Fibroblast of lung (primary cell): Measurements from ENCODE around the gene MATK. TPM values are rescaled to one million over a fixed set of nuclear protein-coding genes. Genes with fewer than 3 reads are reported as not detected.
"Not testable (repeated sequence)": the region's sequence is repeated elsewhere in the genome, so short reads cannot be mapped to it uniquely, and the experiment has no call there.

Source experiments
- DNase-seq, 2 donors: peaks; one replicate each; pipeline versions ENCODE4 v3.0.0 to v3.0.0-alpha.2; 2010; ENCODE audit warnings: low read depth in 2 of 2
- H2AFZ ChIP-seq: 2 replicates; pipeline ENCODE4 v1.5.1; 2012; ENCODE audit warnings: low read length, control low read depth, inconsistent platforms
- H3K27ac ChIP-seq: 2 replicates; pipeline ENCODE4 v1.5.1; 2011; ENCODE audit warnings: low read length, control low read depth; ENCODE audit not compliant: insufficient read depth
- H3K27me3 ChIP-seq: 2 replicates; pipeline ENCODE4 v1.5.1; 2011; ENCODE audit warnings: mild to moderate bottlenecking, low read length; ENCODE audit not compliant: control insufficient read depth, insufficient read depth
- H3K36me3 ChIP-seq: 2 replicates; pipeline ENCODE4 v1.5.1; 2011; ENCODE audit warnings: low read length; ENCODE audit not compliant: control insufficient read depth, insufficient read depth
- H3K4me1 ChIP-seq: 2 replicates; pipeline ENCODE4 v1.5.1; 2011; ENCODE audit warnings: low read length; ENCODE audit not compliant: control insufficient read depth, insufficient read depth; ENCODE audit errors: extremely low read depth
- H3K4me2 ChIP-seq: 2 replicates; pipeline ENCODE4 v1.5.1; 2011; ENCODE audit warnings: low read length, control low read depth; ENCODE audit not compliant: insufficient read depth; ENCODE audit errors: extremely low read depth
- H3K4me3 ChIP-seq, 4 experiments: fragments of 200-600 bp in 1 of 4; sonication (generic) in 1 of 4; replicated peaks in 1 of 4; 2 replicates each; pipeline ENCODE4 v1.5.1; 2011 to 2016; ENCODE audit warnings: low read length in 4 of 4, low read depth in 3 of 4, mild to moderate bottlenecking in 3 of 4, control low read depth in 2 of 4, inconsistent platforms in 1 of 4, mixed read lengths in 1 of 4; ENCODE audit not compliant: insufficient read depth in 1 of 4; ENCODE audit errors: control extremely low read depth in 1 of 4
- H3K79me2 ChIP-seq: 2 replicates; pipeline ENCODE4 v1.5.1; 2012; ENCODE audit warnings: mild to moderate bottlenecking, low read length, inconsistent platforms; ENCODE audit not compliant: control insufficient read depth, insufficient read depth
- H3K9ac ChIP-seq: 2 replicates; pipeline ENCODE4 v1.5.1; 2011; ENCODE audit warnings: mild to moderate bottlenecking, low read length, control low read depth; ENCODE audit not compliant: insufficient read depth
- H3K9me3 ChIP-seq: 2 replicates; pipeline ENCODE4 v1.5.1; 2012; ENCODE audit warnings: low read depth, low read length; ENCODE audit not compliant: control insufficient read depth, insufficient read depth
- H4K20me1 ChIP-seq: 2 replicates; pipeline ENCODE4 v1.5.1; 2011; ENCODE audit warnings: low read length; ENCODE audit not compliant: control insufficient read depth, insufficient read depth; ENCODE audit errors: extremely low read depth
- EZH2 ChIP-seq: IDR thresholded peaks from 2 replicates; pipeline ENCODE4 v1.5.1; 2012; ENCODE audit warnings: low read length, control low read depth, mild to moderate bottlenecking; ENCODE audit errors: missing control alignments
- polyA plus RNA-seq, 2 donors: library from polyadenylated mRNA; depleted of rRNA in 1 of 2; stranded (reverse) in 1 of 2; unstranded in 1 of 2; fragments of >200 nt; gene quantifications; 2 replicates each; pipeline ENCODE4 v1.2.1, GENCODE V29; 2011 to 2012; ENCODE audit warnings: missing spikeins in 1 of 2
- total RNA-seq: library from RNA; depleted of rRNA; stranded (reverse); fragments of >200 nt; gene quantifications from 2 replicates; pipeline ENCODE4 v1.2.1, GENCODE V29; 2014
- TF ChIP-seq, protein P1 (sequence below), 2 donors: IDR thresholded peaks in 1 of 2; conservative IDR thresholded peaks in 1 of 2; 1 replicate in 1 of 2; 2 replicates in 1 of 2; pipeline ENCODE4 v1.5.1; 2011 to 2012; ENCODE audit warnings: low read length in 2 of 2, control low read depth in 1 of 2, inconsistent platforms in 1 of 2, low read depth in 1 of 2, mild to moderate bottlenecking in 1 of 2

The MATK gene
- total and polyA plus RNA-seq, 2 donors (not counting 1 experiment from before 2014, with no cell fraction given) = under 0.01 TPM; not detected in 1

DNA sequence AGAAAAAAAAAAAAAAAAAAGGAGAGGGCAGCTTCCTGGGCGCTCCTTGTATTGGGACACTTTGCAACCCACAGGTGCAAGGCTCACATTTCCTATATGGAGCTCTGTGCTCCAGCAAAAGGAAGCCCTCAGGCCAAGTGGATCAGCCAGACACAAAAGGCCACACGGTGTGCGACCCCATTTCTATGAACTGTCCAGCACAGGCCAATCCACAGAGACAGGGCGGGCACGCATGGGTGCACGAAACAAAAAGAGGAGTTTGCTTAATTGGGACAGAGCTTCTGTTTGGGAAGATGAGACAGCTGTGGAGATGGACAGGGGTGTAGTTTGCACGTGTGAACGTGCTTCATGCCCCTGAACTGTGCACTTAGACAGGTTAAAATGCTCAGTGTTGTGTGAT is 31.6 kb upstream of the MATK start:
- DNase-seq = no peak
- Histone ChIP-seq H3K4me2 (no peak overlapping the region), H3K79me2 (no peaks in the 10 kb centered on the region), H3K27ac (no peak overlapping the region), H3K36me3 (no peaks in the 10 kb centered on the region), H4K20me1 (no peaks in the 10 kb centered on the region), H3K4me1 (no peaks in the 10 kb centered on the region), H3K9ac (no peak overlapping the region), H2AFZ (no peak overlapping the region), H3K27me3 (no peaks in the 10 kb centered on the region), H3K4me3 (no peak overlapping the region), H3K9me3 (no peaks in the 10 kb centered on the region)
- TF ChIP-seq EZH2 = no peak
- TF ChIP-seq, protein P1, sequence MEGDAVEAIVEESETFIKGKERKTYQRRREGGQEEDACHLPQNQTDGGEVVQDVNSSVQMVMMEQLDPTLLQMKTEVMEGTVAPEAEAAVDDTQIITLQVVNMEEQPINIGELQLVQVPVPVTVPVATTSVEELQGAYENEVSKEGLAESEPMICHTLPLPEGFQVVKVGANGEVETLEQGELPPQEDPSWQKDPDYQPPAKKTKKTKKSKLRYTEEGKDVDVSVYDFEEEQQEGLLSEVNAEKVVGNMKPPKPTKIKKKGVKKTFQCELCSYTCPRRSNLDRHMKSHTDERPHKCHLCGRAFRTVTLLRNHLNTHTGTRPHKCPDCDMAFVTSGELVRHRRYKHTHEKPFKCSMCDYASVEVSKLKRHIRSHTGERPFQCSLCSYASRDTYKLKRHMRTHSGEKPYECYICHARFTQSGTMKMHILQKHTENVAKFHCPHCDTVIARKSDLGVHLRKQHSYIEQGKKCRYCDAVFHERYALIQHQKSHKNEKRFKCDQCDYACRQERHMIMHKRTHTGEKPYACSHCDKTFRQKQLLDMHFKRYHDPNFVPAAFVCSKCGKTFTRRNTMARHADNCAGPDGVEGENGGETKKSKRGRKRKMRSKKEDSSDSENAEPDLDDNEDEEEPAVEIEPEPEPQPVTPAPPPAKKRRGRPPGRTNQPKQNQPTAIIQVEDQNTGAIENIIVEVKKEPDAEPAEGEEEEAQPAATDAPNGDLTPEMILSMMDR (conservative IDR thresholded peaks at IDR 0.05 in 1 of 2, IDR thresholded peaks at IDR 0.05 in 1 of 2; ENCODE audit: low read depth in 1 of 2, low read length in 2 of 2) = no peak

DNA sequence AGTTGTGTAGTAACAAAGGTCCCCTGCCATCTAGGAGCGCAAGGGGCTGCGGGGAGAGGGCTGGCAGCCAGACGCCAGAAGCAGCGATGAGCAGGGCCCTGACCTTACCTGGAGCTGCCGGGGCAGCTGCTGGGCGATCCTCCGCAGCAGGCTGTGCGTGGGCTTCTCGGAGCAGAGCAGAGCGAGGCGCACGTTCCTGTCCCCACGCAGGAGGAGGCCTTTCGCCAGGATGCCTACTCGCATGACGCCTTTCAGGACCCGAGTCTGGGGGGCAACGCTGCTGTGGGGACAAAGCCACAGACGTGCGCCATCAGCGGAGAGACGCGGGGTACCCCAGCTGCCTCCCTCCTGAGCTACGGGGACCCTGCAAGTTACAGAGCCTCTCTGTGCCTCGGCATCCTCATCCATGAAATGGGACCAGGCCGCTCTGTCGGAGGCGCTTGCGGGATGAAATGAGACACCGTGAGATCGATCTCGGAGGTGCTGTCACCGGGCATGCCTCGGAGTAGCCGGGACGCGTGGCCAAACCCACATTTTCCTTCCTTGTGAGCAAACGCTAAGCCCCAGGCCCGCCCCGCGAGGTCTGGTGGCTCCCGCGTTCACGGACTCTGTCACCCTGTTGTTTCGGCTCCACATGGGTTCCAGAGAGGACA is 30.5 kb upstream of the MATK start:
- TF ChIP-seq, protein P1 (conservative IDR thresholded peaks at IDR 0.05 in 1 of 2, IDR thresholded peaks at IDR 0.05 in 1 of 2; ENCODE audit: low read depth in 1 of 2, low read length in 2 of 2) = no peak
- TF ChIP-seq EZH2 = no peak

DNA sequence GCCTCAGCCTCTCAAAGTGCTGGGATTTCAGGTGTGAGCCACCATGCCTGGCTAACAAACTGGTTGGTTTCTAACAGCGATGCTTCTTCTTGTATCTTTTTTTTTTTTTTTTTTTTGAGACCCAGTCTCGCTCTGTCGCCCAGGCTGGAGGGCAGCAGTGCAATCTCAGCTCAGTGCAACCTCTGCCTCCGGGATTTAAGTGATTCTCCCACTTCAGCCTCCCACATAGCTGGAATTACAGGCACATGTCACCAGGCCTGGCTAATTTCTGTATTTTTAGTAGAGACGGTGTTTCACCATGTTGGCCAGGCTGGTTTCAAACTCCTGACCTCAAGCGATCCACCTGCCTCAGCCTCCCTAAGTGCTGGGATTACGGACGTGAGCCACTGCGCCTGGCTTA is 30.0 kb upstream of the MATK start:
- not testable (repeated sequence) for H3K27me3 ChIP-seq, H3K36me3 ChIP-seq, H3K79me2 ChIP-seq, H3K9me3 ChIP-seq, H3K4me2 ChIP-seq, H3K9ac ChIP-seq, H2AFZ ChIP-seq, H3K27ac ChIP-seq, DNase-seq, H3K4me1 ChIP-seq, H3K4me3 ChIP-seq, H4K20me1 ChIP-seq

More for the DNA sequence above, 30.5 kb upstream of the MATK start:
- no peaks in the 10 kb centered on the region for H3K79me2 ChIP-seq
- no peaks in the 10 kb centered on the region for H3K4me1 ChIP-seq
- H3K4me3 ChIP-seq = no peak overlapping the region
- no peak overlapping the region for H3K4me2 ChIP-seq
- no peak for DNase-seq
- H3K27me3 ChIP-seq = no peaks in the 10 kb centered on the region
- no peaks in the 10 kb centered on the region for H3K36me3 ChIP-seq
- no peaks in the 10 kb centered on the region for H4K20me1 ChIP-seq
- H3K9me3 ChIP-seq = no peaks in the 10 kb centered on the region
- no peak overlapping the region for H3K9ac ChIP-seq
- H2AFZ ChIP-seq = no peak overlapping the region
- no peak overlapping the region for H3K27ac ChIP-seq
